ENCODE results near the gene CLEC18C. TPM values are rescaled to one million over a fixed set of nuclear protein-coding genes. Genes with fewer than 3 reads are reported as not detected.
"Not testable (repeated sequence)": the region's sequence is repeated elsewhere in the genome, so short reads cannot be mapped to it uniquely, and the experiment has no call there.

Gene CLEC18C
- total RNA-seq, 1 experiment from 2014 or later, result 3.3 TPM

- no peak for DNase-seq (ENCODE audit: low spot score)
Observed at GRCh38 chr16:70159355-70160348, 13.9 kb upstream of the CLEC18C start.

- no peak for DNase-seq (ENCODE audit: low spot score)
Observed at GRCh38 chr16:70160388-70160787, 13.2 kb upstream of the CLEC18C start.

- DNase-seq (ENCODE audit: low spot score), result no peak
Observed at GRCh38 chr16:70160821-70161220, 12.8 kb upstream of the CLEC18C start.

- DNase-seq (ENCODE audit: low spot score), result no peak
Observed at GRCh38 chr16:70161350-70161749, 12.2 kb upstream of the CLEC18C start.

GRCh38 chr16:70162041-70162451, 11.5 kb upstream of the CLEC18C start:
- DNase-seq (ENCODE audit: low spot score), result peak; percentile 91

GRCh38 chr16:70163596-70163995, 10.0 kb upstream of the CLEC18C start:
- no peak for DNase-seq (ENCODE audit: low spot score)

- not testable (repeated sequence) for DNase-seq (ENCODE audit: low spot score)
Observed at GRCh38 chr16:70166688-70167087, 6.9 kb upstream of the CLEC18C start.

- DNase-seq (ENCODE audit: low spot score), result not testable (repeated sequence)
Observed at GRCh38 chr16:70173916-70174315, 329 bp downstream of the CLEC18C start.

- DNase-seq (ENCODE audit: low spot score), result not testable (repeated sequence)
Observed at GRCh38 chr16:70174387-70174932, 873 bp downstream of the CLEC18C start.

GRCh38 chr16:70187858-70188607, 14.4 kb downstream of the CLEC18C start:
- DNase-seq (ENCODE audit: low spot score), result not testable (repeated sequence)

- not testable (repeated sequence) for DNase-seq (ENCODE audit: low spot score)
Observed at GRCh38 chr16:70188608-70188915, 15.0 kb downstream of the CLEC18C start.

- not testable (repeated sequence) for DNase-seq (ENCODE audit: low spot score)
Observed at GRCh38 chr16:70190574-70190973, 17.0 kb downstream of the CLEC18C start.

- DNase-seq (ENCODE audit: low spot score), result not testable (repeated sequence)
Observed at GRCh38 chr16:70196683-70197300, 23.2 kb downstream of the CLEC18C start.

GRCh38 chr16:70197611-70198010, 24.0 kb downstream of the CLEC18C start:
- DNase-seq (ENCODE audit: low spot score), result not testable (repeated sequence)

- not testable (repeated sequence) for DNase-seq (ENCODE audit: low spot score)
Observed at GRCh38 chr16:70198230-70198629, 24.6 kb downstream of the CLEC18C start.

GRCh38 chr16:70198666-70199065, 25.1 kb downstream of the CLEC18C start:
- DNase-seq (ENCODE audit: low spot score), result not testable (repeated sequence)

- DNase-seq (ENCODE audit: low spot score), result not testable (repeated sequence)
Observed at GRCh38 chr16:70199170-70199569, 25.6 kb downstream of the CLEC18C start.

- not testable (repeated sequence) for DNase-seq (ENCODE audit: low spot score)
Observed at GRCh38 chr16:70200063-70200462, 26.5 kb downstream of the CLEC18C start.

- not testable (repeated sequence) for DNase-seq (ENCODE audit: low spot score)
Observed at GRCh38 chr16:70203508-70203907, 29.9 kb downstream of the CLEC18C start.

- DNase-seq (ENCODE audit: low spot score), result not testable (repeated sequence)
Observed at GRCh38 chr16:70204010-70204409, 30.4 kb downstream of the CLEC18C start.

- not testable (repeated sequence) for DNase-seq (ENCODE audit: low spot score)
Observed at GRCh38 chr16:70204668-70205405, 31.2 kb downstream of the CLEC18C start.

Data from A172 (cell line).